ACHN (cell line): Measurements from ENCODE around the gene AIMP1.

Experiments used
- DNase-seq: peaks from one replicate; pipeline ENCODE4 v3.0.0-alpha.2; 2015
- in situ Hi-C: cut with HindIII; loops from 2 replicates; pipeline ENCODE4 v1.10.0; 2017; ENCODE audit warnings: low sequenced_read_pairs, low pct_ligation_motif_present, low pct_unique_long_range_greater_than_20kb

AIMP1 gene

DNA sequence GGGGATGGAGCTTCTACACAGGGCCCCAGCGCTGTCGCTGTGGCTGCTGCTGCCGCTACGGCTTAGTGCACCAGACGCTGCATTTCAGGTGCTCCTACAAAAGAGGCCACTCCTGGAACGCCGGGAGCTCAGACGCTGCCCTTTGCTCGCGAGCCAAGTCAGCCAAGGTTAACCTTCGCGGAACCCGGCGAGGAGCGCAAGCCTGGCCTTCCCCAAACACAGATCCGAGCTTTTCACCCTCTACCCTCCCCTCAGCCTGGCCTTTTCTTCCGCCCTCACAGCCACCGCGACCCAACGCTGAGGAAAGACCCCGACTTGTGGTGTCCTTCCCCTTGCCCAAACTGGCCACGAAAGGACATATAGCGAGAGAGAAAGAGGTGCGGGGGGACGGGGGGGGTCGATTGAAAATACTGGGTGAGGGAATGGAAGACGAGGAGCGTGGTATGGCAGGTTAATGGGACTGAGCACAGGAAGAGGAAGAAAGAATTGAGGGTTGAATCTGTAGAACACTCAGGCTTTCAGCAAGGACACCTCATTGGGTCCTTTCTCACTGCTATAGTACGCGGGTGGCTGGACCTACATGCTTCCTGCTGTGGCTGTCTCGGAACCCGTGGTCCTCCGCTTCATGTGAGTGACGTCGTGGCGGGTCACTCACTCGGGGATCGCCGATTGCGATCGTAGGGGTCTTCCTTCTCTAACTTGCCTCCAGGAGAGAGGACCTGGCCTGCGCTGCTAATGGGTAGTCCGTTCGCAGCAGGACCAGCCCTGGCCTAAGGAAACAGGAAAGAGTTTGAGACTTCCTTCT, at the start of gene AIMP1, which contains the start of gene TBCK:
Gene AIMP1, plus strand, starts transcription at position 583 of the 805 bp plus-strand sequence. CDS start 8,460 bp downstream, outside the sequence.
Gene TBCK, minus strand, starts transcription at position 242 of the 805 bp plus-strand sequence. CDS start 7,249 bp downstream, outside the sequence.
- in situ Hi-C loops = no loop called here
- peak; percentile 89 for DNase-seq

GRCh38 chr4:106268786-106269185, 47.6 kb upstream of the AIMP1 start:
- in situ Hi-C loops = no loop called here
- no peak for DNase-seq

- no peak for DNase-seq
- in situ Hi-C loops = no loop called here
These were observed 46.6 kb upstream of the AIMP1 start for GRCh38 chr4:106269711-106270110.

GRCh38 chr4:106270736-106271135, 45.6 kb upstream of the AIMP1 start:
- in situ Hi-C loops = no loop called here
- DNase-seq = no peak

DNA sequence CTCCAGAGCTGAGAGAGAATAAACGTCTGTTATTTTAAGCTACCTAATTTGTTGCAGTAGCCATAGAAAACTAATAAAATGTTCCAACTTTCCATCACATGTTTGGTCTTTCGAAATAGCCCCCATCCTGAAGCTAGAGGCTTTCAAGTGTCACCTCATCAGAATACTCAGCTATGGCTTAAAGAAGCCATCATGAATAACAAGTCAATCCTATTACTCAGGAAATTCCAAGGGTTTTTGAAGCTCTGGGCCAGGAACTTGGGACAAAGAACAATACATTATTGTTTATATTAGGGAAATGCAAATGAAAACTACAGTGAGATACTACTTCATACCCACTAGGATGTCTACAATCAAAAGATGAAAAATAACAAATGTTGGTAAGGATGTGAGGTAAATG, 42.5 kb upstream of the AIMP1 start:
- in situ Hi-C loops = no loop called here
- DNase-seq = no peak

- no peak for DNase-seq
- in situ Hi-C loops = no loop called here
These were observed 39.1 kb upstream of the AIMP1 start for GRCh38 chr4:106277140-106277675.

DNA sequence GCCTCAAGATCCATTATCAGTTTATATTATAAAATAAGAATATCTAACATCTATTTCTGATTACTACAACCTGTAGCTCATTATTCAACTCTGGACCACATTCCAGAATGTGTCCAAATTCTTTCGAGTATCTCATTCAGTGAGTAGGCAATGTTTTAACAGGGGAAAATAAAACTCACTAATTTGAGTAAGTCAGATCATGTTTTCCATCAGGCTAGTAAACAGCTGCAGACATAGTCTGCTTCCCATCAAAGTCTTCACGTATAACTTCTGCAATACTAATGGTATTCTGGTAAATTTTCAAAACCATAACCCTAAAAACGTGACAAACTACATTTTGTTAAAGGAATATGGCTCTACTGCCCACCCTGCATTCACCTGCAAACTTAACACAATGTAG, 32.1 kb upstream of the AIMP1 start:
- in situ Hi-C loops = no loop called here

DNA sequence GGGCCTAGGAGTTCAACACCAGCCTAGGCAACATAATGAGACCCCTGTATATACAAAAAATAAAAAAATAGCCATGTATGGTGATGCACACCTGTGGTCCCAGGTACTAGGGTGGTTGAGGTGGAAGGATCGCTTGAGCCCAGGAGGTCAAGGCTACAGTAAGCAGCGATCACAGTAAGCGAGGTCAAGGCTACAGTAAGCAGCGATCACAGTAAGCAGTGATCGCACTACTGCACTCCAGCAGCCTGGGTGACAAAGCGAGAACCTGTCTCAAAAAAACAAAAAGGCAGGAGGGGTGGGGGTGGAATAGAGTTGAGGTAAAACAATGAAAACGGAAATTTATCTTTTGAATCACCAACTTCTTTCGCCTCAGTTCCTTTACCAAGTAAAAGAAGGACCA, 29.7 kb upstream of the AIMP1 start:
- DNase-seq = no peak
- in situ Hi-C loops = no loop called here

More for the DNA sequence above, 32.1 kb upstream of the AIMP1 start:
- DNase-seq = no peak

DNA sequence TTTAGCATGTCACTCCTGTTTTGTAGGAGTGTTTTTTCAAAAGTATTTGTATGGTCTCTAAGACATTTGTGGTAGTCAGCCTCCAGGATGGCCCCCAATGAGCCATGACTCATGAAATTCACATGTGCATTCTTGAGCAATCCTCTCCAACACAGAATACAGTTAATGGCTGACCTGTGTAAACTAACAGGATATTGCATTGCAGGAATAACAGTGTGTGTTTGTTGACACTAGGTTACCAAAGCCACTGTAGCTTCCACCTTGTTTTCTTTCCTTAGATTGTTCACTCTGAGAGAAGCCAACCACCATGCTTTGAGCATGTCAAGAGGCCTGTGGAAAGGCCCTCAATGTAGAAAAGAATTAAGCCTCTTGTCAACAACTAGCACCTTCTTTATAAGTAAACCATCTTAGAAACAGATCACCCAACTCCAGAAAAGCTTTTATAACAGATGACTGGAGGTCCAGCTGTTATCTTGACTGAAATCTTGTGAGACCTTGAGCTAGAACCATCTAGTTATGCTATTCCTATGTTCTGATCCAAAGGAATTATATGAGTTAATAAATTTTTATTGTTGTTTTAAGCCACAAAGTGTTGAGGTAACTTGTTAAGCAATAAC, 28.9 kb upstream of the AIMP1 start:
- in situ Hi-C loops = no loop called here

GRCh38 chr4:106289737-106290136, 26.6 kb upstream of the AIMP1 start:
- in situ Hi-C loops = no loop called here
- no peak for DNase-seq

More for the DNA sequence above, 28.9 kb upstream of the AIMP1 start:
- peak; percentile 85 for DNase-seq

GRCh38 chr4:106291678-106292077, 24.7 kb upstream of the AIMP1 start:
- DNase-seq = no peak
- in situ Hi-C loops = no loop called here

DNA sequence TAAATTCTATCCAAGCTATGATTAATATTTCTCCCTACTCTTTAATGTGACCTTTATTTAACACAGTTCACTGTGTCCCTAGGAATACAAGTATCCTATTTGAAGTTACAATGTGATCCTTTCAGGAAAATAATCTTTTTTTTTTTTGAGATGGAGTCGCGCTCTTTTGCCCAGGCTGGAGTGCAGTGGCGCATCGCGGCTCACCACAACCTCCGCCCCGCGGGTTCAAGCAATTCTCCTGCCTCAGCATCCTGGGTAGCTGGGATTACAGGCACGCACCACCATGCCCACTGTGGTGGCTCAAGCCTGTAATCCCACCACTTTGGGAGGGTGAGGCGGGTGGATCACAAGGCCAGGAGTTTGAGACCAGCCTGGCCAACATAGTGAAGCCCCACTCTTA, 22.3 kb upstream of the AIMP1 start:
- in situ Hi-C loops = no loop called here

GRCh38 chr4:106297245-106298035, 18.9 kb upstream of the AIMP1 start:
- in situ Hi-C loops = no loop called here
- DNase-seq = peak; percentile 20

More for the DNA sequence above, 22.3 kb upstream of the AIMP1 start:
- no peak for DNase-seq

DNA sequence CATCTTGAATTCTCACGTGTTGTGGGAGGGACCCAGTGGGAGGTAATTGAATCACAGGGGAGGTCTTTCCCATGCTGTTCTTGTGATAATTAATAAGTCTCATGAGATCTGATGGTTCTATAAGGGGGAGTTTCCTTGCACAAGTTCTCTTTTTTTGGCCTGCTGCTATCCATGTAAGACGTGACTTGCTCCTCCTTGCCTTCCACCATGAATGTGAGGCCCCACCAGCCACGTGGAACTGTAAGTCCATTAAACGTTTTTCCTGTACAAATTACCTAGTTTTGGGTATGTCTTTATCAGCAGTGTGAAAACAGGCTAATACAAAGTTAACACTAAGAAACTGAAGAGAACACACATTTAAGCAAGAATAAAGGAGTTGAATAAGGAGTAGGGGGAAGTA, 16.4 kb upstream of the AIMP1 start:
- DNase-seq = no peak
- in situ Hi-C loops = no loop called here

DNA sequence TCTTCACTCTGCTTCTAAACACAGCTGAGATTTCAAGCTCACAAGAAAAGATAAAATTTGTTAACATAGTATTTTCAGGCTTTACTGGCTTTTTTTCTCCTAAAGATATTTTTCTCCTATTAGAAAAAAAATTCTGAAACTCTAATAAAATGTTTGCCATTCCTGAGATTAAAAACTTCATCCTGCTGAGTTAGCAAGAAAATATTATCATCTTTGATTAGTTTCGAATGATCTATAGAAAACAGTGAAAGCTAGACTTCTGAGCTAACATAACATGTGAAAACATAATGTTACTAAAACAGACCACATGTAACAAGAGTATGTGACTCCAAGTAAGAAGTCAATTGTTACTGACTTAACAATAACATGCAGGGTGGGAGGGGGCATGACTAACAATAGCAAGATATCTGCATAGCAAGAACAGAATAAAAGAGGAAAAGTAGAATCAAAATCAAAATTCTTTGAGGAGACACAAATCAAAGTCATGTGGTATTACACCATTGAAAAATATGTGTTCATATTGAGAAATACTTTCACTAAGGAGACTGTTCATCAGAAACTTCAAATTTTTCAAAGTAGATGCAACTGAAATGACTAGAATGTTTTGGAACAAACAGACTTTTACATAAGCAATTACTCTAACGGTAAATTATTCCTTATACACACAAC, 14.8 kb upstream of the AIMP1 start:
- in situ Hi-C loops = no loop called here
- no peak for DNase-seq

DNA sequence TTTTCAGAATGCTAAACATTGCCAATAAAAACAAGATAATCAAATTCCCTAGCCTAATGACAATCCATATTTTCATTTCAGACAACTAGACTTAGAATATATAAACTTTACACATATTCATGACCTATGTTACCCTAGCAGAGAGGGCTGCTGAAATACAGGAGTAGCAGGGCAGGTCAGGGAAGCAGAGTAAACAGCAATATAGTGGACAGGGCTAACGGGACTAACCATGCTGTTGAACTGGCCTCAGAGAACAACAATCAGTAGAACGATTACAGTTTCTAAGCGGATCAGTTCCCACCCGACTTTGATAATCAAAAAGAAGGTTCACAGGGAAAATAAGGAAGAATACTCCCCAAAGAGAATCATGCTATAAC, 14.3 kb upstream of the AIMP1 start:
- no peak for DNase-seq
- in situ Hi-C loops = no loop called here

DNA sequence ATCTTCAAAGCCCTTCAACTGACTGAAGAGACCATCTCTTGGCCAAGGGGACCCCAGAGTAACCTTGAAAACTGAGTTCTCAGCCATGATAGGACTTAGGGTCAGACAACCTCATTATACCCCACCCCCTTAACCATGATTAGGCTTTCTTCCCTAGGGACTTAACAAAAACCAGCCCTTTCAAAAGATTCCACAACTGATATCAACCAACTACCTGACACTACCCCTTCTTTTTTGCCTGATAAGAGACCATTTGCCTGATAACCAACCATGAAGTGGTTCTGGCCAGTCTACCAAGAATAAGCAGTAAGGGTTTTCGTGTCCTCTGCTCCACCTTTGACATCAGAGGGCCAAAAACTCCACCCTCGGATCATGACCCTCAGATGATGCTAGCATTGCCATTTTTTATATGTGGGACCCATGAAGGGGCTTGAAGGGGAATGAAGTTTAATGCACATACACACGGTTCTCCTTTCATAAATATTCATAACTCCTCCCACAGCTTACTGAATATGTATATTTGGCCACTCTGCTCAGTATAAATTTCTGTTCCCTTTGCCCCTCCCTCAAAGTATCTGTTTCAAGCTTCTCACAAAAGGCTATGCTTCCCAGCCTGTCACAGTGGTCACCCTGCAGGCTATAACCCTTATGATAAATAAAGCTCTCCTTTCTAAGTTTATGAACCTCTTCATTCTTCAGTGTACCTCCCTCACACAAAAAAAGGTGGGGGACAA, 12.6 kb upstream of the AIMP1 start:
- in situ Hi-C loops = no loop called here
- DNase-seq = no peak

DNA sequence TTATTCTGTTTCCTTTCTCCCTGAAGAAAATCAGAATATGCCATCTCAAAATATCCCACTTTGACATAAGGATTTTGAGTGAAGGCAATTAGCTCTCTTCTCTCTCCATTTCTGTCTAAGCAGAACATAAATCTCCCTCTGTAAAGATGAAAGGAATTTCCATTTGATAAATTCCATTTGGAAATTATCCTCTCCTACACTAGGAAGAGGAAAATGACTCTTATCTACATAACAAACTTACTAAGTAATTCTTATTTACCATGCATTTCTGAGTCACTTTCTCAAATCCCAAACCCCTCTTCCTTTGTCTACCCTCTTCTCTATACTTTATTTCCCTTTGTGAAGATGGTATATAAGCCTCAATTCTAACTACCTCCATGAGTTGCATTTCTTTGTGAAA, 11.7 kb upstream of the AIMP1 start:
- no peak for DNase-seq
- in situ Hi-C loops = no loop called here
